ENCODE results near the gene GGA1. TPM values are rescaled to one million over a fixed set of nuclear protein-coding genes. Genes with fewer than 3 reads are reported as not detected.

Gene GGA1
- total and polyA plus RNA-seq, 9 of the 15 experiments (the other 6 are each of a cell fraction or from before 2014, with no cell fraction given), result 1.5 to 69.5 (median 31.6) TPM

DNA sequence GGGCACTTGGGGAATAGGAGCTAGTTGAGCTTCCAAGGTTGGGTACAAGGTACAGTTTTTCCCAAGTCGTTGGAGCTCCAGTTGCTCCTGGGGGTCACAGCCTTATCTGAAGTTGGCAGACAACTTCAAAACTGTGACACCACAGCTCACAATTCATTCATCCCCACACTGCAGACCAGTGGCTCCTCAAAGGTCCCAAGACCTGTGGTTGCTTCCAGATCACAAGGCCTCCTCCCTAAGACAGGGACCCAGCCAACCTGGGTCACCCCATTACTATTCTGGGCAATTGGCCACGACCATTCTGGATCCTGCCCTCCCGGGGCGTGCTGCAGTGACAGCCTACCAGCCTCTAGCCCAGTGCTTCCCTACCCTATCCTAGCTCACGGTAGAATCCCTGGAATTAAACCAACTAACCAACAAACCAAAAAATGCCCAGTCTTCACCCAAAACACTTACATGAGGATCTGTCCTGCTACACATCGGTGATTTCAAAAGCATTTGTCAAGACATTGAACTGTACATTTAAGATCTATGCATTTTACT, 49.0 kb downstream of the GGA1 start (continued):
- TF ChIP-seq, protein P1, sequence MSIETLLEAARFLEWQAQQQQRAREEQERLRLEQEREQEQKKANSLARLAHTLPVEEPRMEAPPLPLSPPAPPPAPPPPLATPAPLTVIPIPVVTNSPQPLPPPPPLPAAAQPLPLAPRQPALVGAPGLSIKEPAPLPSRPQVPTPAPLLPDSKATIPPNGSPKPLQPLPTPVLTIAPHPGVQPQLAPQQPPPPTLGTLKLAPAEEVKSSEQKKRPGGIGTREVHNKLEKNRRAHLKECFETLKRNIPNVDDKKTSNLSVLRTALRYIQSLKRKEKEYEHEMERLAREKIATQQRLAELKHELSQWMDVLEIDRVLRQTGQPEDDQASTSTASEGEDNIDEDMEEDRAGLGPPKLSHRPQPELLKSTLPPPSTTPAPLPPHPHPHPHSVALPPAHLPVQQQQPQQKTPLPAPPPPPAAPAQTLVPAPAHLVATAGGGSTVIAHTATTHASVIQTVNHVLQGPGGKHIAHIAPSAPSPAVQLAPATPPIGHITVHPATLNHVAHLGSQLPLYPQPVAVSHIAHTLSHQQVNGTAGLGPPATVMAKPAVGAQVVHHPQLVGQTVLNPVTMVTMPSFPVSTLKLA (conservative IDR thresholded peaks at IDR 0.05), result no peak
- TF ChIP-seq ZNF644 (tag; IDR thresholded peaks at IDR 0.05; ENCODE audit: low read depth) (no peak), ZNF75A (CRISPR knock-in tag; IDR thresholded peaks at IDR 0.05) (no peak), NFXL1 (CRISPR knock-in tag; IDR thresholded peaks at IDR 0.05) (no peak), ZNF175 (CRISPR knock-in tag; IDR thresholded peaks at IDR 0.05; ENCODE audit: low read depth) (no peak), FOSL1 (tag; conservative IDR thresholded peaks at IDR 0.05) (no peak), TCF3 (CRISPR knock-in tag; IDR thresholded peaks at IDR 0.05) (peak; percentile 35; the same call in 1 of the 2 replicates), ZNF699 (CRISPR knock-in tag; IDR thresholded peaks at IDR 0.05; ENCODE audit: insufficient replicate concordance) (no peak), SNRNP70 (optimal IDR thresholded peaks at IDR 0.05; ENCODE audit: low read depth, low read length) (no peak)
- TF ChIP-seq, protein P2, sequence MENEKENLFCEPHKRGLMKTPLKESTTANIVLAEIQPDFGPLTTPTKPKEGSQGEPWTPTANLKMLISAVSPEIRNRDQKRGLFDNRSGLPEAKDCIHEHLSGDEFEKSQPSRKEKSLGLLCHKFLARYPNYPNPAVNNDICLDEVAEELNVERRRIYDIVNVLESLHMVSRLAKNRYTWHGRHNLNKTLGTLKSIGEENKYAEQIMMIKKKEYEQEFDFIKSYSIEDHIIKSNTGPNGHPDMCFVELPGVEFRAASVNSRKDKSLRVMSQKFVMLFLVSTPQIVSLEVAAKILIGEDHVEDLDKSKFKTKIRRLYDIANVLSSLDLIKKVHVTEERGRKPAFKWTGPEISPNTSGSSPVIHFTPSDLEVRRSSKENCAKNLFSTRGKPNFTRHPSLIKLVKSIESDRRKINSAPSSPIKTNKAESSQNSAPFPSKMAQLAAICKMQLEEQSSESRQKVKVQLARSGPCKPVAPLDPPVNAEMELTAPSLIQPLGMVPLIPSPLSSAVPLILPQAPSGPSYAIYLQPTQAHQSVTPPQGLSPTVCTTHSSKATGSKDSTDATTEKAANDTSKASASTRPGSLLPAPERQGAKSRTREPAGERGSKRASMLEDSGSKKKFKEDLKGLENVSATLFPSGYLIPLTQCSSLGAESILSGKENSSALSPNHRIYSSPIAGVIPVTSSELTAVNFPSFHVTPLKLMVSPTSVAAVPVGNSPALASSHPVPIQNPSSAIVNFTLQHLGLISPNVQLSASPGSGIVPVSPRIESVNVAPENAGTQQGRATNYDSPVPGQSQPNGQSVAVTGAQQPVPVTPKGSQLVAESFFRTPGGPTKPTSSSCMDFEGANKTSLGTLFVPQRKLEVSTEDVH (IDR thresholded peaks at IDR 0.05; ENCODE audit: low read depth, partially characterized antibody), result no peak
- TF ChIP-seq, protein P3, sequence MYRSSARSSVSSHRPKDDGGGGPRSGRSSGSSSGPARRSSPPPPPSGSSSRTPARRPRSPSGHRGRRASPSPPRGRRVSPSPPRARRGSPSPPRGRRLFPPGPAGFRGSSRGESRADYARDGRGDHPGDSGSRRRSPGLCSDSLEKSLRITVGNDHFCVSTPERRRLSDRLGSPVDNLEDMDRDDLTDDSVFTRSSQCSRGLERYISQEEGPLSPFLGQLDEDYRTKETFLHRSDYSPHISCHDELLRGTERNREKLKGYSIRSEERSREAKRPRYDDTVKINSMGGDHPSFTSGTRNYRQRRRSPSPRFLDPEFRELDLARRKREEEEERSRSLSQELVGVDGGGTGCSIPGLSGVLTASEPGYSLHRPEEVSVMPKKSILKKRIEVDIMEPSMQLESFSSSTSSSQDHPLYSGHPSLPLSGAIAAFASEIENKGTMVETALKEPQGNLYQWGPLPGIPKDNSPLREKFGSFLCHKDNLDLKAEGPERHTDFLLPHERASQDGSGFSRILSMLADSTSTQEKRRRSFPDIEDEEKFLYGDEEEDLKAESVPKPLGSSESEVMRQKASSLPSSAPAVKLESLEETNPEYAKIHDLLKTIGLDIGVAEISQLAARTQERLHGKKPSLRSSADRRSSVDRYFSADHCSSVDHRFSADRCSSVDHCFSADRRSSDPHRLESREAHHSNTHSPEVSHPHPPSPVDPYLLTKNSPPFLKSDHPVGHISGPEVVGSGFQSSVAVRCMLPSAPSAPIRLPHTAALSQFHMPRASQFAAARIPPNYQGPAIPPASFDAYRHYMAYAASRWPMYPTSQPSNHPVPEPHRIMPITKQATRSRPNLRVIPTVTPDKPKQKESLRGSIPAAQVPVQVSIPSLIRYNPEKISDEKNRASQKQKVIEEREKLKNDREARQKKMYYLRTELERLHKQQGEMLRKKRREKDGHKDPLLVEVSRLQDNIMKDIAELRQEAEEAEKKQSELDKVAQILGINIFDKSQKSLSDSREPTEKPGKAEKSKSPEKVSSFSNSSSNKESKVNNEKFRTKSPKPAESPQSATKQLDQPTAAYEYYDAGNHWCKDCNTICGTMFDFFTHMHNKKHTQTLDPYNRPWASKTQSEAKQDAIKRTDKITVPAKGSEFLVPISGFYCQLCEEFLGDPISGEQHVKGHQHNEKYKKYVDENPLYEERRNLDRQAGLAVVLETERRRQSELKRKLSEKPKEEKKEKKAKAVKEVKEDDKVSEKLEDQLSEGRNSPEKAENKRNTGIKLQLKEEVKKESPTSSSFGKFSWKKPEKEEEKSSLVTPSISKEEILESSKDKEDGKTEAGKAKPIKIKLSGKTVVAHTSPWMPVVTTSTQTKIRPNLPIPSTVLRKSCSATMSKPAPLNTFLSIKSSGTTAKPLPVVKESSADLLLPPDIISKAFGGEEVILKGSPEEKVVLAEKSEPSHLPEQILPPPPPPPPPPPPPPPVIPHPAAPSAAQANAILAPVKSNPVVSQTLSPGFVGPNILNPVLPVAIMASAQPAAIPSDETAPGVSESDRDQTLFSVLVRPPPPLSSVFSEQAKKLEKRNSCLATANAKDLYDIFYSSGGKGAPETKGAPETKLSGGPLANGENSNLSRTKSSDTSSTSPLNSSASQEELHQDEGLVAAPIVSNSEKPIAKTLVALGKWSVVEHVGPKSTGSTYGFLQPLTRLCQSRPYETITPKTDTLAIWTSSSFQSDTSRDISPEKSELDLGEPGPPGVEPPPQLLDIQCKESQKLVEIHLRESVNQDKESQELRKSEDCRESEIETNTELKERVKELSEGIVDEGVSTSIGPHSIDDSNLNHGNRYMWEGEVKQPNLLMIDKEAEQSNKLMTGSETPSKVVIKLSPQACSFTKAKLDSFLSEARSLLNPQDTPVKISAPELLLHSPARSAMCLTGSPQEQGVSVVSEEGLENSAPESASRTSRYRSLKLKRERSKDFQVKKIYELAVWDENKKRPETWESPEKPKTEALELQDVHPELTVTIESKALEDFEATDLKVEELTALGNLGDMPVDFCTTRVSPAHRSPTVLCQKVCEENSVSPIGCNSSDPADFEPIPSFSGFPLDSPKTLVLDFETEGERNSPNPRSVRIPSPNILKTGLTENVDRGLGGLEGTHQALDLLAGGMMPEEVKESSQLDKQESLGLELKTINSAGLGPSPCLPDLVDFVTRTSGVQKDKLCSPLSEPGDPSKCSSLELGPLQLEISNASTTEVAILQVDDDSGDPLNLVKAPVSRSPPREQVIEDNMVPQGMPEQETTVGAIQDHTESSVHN (IDR thresholded peaks at IDR 0.05; ENCODE audit: borderline replicate concordance in 1 of 2, low read depth in 1 of 2), result no peak

All from K562 (cell line).